K562 (cell line): Measurements from ENCODE around the gene PPP1R9A. TPM values are rescaled to one million over a fixed set of nuclear protein-coding genes. Genes with fewer than 3 reads are reported as not detected.

ENCODE experiments used
- EGR1 ChIP-seq: fragments of 450-650 bp; conservative IDR thresholded peaks from 2 replicates; pipeline ENCODE4 v1.6.1; 2017; ENCODE audit warnings: mild to moderate bottlenecking
- LCOR ChIP-seq: sonication (generic); formaldehyde crosslinking; IDR thresholded peaks from 2 replicates; pipeline ENCODE4 v1.8.0; 2022; ENCODE audit warnings: mild to moderate bottlenecking, missing genetic modification reagents
- RBM39 ChIP-seq: fragments of 200-400 bp; formaldehyde crosslinking; optimal IDR thresholded peaks from 2 replicates; pipeline ENCODE3; 2018; ENCODE audit warnings: low read depth, low read length
- RHOXF2B ChIP-seq: fragments of 250-450 bp; sonication (Bioruptor Pico); conservative IDR thresholded peaks from 2 replicates; pipeline ENCODE4 v1.5.1; 2021
- TRIM24 ChIP-seq, 2 experiments: fragments of 450-650 bp; IDR thresholded peaks; 2 replicates each; pipeline ENCODE4 v1.6.1; 2016
- polyA plus RNA-seq, 8 experiments: library from polyadenylated mRNA; depleted of rRNA in 4 of 8; stranded (reverse) in 5 of 8; unstranded in 3 of 8; fragments of >200 nt; fragmentation: Nextera tagmentation in 2 of 8; fragmentation: Illumina TruSeq in 1 of 8; extraction: Ambion mirVana in 2 of 8; extraction: Trizol in 1 of 8; gene quantifications; 2 replicates each; pipeline versions ENCODE4 v1.2.1 to v1.2.3, GENCODE V29; 2011 to 2014; ENCODE audit warnings: inconsistent platforms in 1 of 8, missing spikeins in 1 of 8
- total RNA-seq, 7 experiments: library from RNA; depleted of rRNA in 6 of 7; stranded (reverse); fragments of >200 nt in 6 of 7; fragmentation: Illumina TruSeq in 2 of 7; extraction: Trizol in 2 of 7; gene quantifications; 2 replicates each; pipeline versions ENCODE4 v1.2.1 to v1.2.3, GENCODE V29; 2011 to 2021; ENCODE audit warnings: low replicate concordance in 1 of 7
- TF ChIP-seq, protein P1 (sequence below): sonication (generic); formaldehyde crosslinking; IDR thresholded peaks from 2 replicates; pipeline ENCODE4 v1.8.0; 2023; ENCODE audit warnings: missing genetic modification reagents, mild to moderate bottlenecking, borderline replicate concordance

The PPP1R9A gene
- total and polyA plus RNA-seq, 9 of the 15 experiments (the other 6 are each of a cell fraction or from before 2014, with no cell fraction given), result 0.24 TPM; not detected in 8

DNA sequence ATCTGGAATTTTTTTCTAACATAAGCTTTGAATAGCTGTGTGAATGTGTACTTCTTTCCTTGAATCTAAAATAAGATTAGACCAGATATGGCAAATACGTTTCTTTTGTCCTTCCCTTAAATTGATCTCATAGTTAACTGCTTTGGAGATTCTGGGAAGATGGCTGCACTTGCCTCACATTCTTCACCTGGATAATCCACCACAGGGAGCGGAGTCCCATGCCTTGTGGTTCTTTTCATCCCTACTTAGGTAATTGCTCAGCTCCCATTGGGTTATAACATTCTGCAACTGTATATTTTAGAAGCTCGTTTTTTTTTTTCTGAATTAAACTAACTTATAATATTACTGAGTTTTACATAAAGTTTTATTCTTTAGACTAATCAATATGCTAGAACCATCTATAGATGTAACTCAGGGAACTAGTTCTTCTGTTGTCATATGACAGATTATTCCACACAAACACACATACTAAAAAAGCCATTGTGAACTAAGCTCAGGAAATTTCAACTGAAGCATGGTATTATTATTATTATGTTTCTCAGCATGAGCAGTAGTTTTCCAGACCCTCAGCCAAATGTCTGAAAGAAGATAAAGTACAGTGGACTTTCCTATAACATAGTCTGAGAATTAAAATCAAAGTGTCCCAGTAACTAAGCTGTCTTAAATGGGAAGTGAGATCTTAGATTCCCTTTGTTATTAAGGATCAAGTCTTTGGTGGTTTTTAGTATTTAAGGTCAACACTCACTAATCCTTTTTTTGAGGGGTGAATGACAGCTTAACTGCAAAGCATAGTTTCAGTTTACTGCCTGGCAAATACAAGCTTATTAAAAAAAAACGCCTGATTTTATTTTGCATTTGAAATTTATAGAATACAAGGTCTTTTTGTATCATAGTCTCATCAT, 182.3 kb downstream of the PPP1R9A start (continued):
- TF ChIP-seq, protein P1, sequence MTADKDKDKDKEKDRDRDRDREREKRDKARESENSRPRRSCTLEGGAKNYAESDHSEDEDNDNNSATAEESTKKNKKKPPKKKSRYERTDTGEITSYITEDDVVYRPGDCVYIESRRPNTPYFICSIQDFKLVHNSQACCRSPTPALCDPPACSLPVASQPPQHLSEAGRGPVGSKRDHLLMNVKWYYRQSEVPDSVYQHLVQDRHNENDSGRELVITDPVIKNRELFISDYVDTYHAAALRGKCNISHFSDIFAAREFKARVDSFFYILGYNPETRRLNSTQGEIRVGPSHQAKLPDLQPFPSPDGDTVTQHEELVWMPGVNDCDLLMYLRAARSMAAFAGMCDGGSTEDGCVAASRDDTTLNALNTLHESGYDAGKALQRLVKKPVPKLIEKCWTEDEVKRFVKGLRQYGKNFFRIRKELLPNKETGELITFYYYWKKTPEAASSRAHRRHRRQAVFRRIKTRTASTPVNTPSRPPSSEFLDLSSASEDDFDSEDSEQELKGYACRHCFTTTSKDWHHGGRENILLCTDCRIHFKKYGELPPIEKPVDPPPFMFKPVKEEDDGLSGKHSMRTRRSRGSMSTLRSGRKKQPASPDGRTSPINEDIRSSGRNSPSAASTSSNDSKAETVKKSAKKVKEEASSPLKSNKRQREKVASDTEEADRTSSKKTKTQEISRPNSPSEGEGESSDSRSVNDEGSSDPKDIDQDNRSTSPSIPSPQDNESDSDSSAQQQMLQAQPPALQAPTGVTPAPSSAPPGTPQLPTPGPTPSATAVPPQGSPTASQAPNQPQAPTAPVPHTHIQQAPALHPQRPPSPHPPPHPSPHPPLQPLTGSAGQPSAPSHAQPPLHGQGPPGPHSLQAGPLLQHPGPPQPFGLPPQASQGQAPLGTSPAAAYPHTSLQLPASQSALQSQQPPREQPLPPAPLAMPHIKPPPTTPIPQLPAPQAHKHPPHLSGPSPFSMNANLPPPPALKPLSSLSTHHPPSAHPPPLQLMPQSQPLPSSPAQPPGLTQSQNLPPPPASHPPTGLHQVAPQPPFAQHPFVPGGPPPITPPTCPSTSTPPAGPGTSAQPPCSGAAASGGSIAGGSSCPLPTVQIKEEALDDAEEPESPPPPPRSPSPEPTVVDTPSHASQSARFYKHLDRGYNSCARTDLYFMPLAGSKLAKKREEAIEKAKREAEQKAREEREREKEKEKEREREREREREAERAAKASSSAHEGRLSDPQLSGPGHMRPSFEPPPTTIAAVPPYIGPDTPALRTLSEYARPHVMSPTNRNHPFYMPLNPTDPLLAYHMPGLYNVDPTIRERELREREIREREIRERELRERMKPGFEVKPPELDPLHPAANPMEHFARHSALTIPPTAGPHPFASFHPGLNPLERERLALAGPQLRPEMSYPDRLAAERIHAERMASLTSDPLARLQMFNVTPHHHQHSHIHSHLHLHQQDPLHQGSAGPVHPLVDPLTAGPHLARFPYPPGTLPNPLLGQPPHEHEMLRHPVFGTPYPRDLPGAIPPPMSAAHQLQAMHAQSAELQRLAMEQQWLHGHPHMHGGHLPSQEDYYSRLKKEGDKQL (CRISPR knock-in tag), result no peak
- TF ChIP-seq RHOXF2B (CRISPR knock-in tag) (no peak), RBM39 (no peak), LCOR (CRISPR knock-in tag) (no peak), TRIM24 (IDR thresholded peaks at IDR 0.05) (no peak), EGR1 (no peak)
